ENCODE data around the gene NR3C2.

Gene NR3C2

GRCh38 chr4:148253768-148254167, 188.4 kb downstream of the NR3C2 start:
- no peak overlapping the region for H3K4me3 ChIP-seq (ENCODE audit: low read depth in 1 of 2, low read length in 2 of 2)
- H3K9me3 ChIP-seq (ENCODE audit: insufficient read depth, low read length, severe bottlenecking), result no peaks in the 10 kb centered on the region
- no peaks in the 10 kb centered on the region for H3K79me2 ChIP-seq (ENCODE audit: insufficient read depth, low read length)
- no peak for ATAC-seq (ENCODE audit: insufficient read depth, low read depth)
- H4K20me1 ChIP-seq (ENCODE audit: insufficient read depth, low read length), result no peaks in the 10 kb centered on the region
- H3K27ac ChIP-seq (ENCODE audit: low read length), result no peak overlapping the region
- no peaks in the 10 kb centered on the region for H3K36me3 ChIP-seq (ENCODE audit: insufficient read depth, low read length)
- no peak for DNase-seq
- H3K9ac ChIP-seq (ENCODE audit: low read depth, low read length), result no peak overlapping the region
- no peak for TF ChIP-seq CTCF (IDR thresholded peaks at IDR 0.05; ENCODE audit: borderline replicate concordance, extremely low read depth, low read length, poor library complexity, severe bottlenecking)
- no peak for TF ChIP-seq EZH2 (IDR thresholded peaks at IDR 0.05; ENCODE audit: borderline replicate concordance, low read depth, low read length, severe bottlenecking)
- no peak overlapping the region for H3K4me2 ChIP-seq (ENCODE audit: insufficient read depth, low read length)
- H3K4me1 ChIP-seq (ENCODE audit: insufficient read depth, low read length), result no peaks in the 10 kb centered on the region
- no peak overlapping the region for H2AFZ ChIP-seq (ENCODE audit: low read depth, low read length)
- no peaks in the 10 kb centered on the region for H3K27me3 ChIP-seq (ENCODE audit: insufficient read depth, low read length, poor library complexity)

GRCh38 chr4:148248824-148249223, 193.4 kb downstream of the NR3C2 start:
- Histone ChIP-seq H3K4me1 (ENCODE audit: insufficient read depth, low read length) (no peaks in the 10 kb centered on the region), H3K27me3 (ENCODE audit: insufficient read depth, low read length, poor library complexity) (no peaks in the 10 kb centered on the region), H3K36me3 (ENCODE audit: insufficient read depth, low read length) (no peaks in the 10 kb centered on the region), H3K9ac (ENCODE audit: low read depth, low read length) (no peak overlapping the region), H2AFZ (ENCODE audit: low read depth, low read length) (no peak overlapping the region), H3K79me2 (ENCODE audit: insufficient read depth, low read length) (no peaks in the 10 kb centered on the region), H3K4me2 (ENCODE audit: insufficient read depth, low read length) (no peak overlapping the region), H3K4me3 (ENCODE audit: low read depth in 1 of 2, low read length in 2 of 2) (no peak overlapping the region), H4K20me1 (ENCODE audit: insufficient read depth, low read length) (no peaks in the 10 kb centered on the region), H3K9me3 (ENCODE audit: insufficient read depth, low read length, severe bottlenecking) (no peaks in the 10 kb centered on the region), H3K27ac (ENCODE audit: low read length) (no peak overlapping the region)
- TF ChIP-seq EZH2 (IDR thresholded peaks at IDR 0.05; ENCODE audit: borderline replicate concordance, low read depth, low read length, severe bottlenecking), result no peak
- no peak for ATAC-seq (ENCODE audit: insufficient read depth, low read depth)
- no peak for DNase-seq

GRCh38 chr4:148245015-148245414, 197.2 kb downstream of the NR3C2 start:
- ATAC-seq (ENCODE audit: insufficient read depth, low read depth) (no peak), DNase-seq (no peak)
- H2AFZ ChIP-seq (ENCODE audit: low read depth, low read length), result no peak overlapping the region
- TF ChIP-seq EZH2 (IDR thresholded peaks at IDR 0.05; ENCODE audit: borderline replicate concordance, low read depth, low read length, severe bottlenecking) (no peak), CTCF (IDR thresholded peaks at IDR 0.05; ENCODE audit: borderline replicate concordance, extremely low read depth, low read length, poor library complexity, severe bottlenecking) (no peak)
- no peaks in the 10 kb centered on the region for H4K20me1 ChIP-seq (ENCODE audit: insufficient read depth, low read length)
- H3K4me1 ChIP-seq (ENCODE audit: insufficient read depth, low read length), result no peaks in the 10 kb centered on the region
- H3K27ac ChIP-seq (ENCODE audit: low read length), result no peak overlapping the region
- no peaks in the 10 kb centered on the region for H3K79me2 ChIP-seq (ENCODE audit: insufficient read depth, low read length)
- no peaks in the 10 kb centered on the region for H3K36me3 ChIP-seq (ENCODE audit: insufficient read depth, low read length)
- H3K9ac ChIP-seq (ENCODE audit: low read depth, low read length), result no peak overlapping the region
- no peak overlapping the region for H3K4me3 ChIP-seq (ENCODE audit: low read depth in 1 of 2, low read length in 2 of 2)
- no peaks in the 10 kb centered on the region for H3K9me3 ChIP-seq (ENCODE audit: insufficient read depth, low read length, severe bottlenecking)
- H3K27me3 ChIP-seq (ENCODE audit: insufficient read depth, low read length, poor library complexity), result no peaks in the 10 kb centered on the region
- no peak overlapping the region for H3K4me2 ChIP-seq (ENCODE audit: insufficient read depth, low read length)

- Histone ChIP-seq H3K27ac (ENCODE audit: low read length) (no peak overlapping the region), H3K27me3 (ENCODE audit: insufficient read depth, low read length, poor library complexity) (no peaks in the 10 kb centered on the region), H3K4me3 (ENCODE audit: low read depth in 1 of 2, low read length in 2 of 2) (no peak overlapping the region), H3K79me2 (ENCODE audit: insufficient read depth, low read length) (no peaks in the 10 kb centered on the region), H4K20me1 (ENCODE audit: insufficient read depth, low read length) (no peaks in the 10 kb centered on the region), H3K9me3 (ENCODE audit: insufficient read depth, low read length, severe bottlenecking) (no peaks in the 10 kb centered on the region), H3K4me2 (ENCODE audit: insufficient read depth, low read length) (no peak overlapping the region), H3K36me3 (ENCODE audit: insufficient read depth, low read length) (no peaks in the 10 kb centered on the region), H2AFZ (ENCODE audit: low read depth, low read length) (no peak overlapping the region), H3K4me1 (ENCODE audit: insufficient read depth, low read length) (no peaks in the 10 kb centered on the region), H3K9ac (ENCODE audit: low read depth, low read length) (no peak overlapping the region)
- ATAC-seq (ENCODE audit: insufficient read depth, low read depth) (no peak), DNase-seq (no peak)
- no peak for TF ChIP-seq EZH2 (IDR thresholded peaks at IDR 0.05; ENCODE audit: borderline replicate concordance, low read depth, low read length, severe bottlenecking)
- TF ChIP-seq CTCF (IDR thresholded peaks at IDR 0.05; ENCODE audit: borderline replicate concordance, extremely low read depth, low read length, poor library complexity, severe bottlenecking), result no peak
These were observed 198.4 kb downstream of the NR3C2 start for GRCh38 chr4:148243837-148244236.
